Measurements from ENCODE around the gene PLSCR1.

DNA sequence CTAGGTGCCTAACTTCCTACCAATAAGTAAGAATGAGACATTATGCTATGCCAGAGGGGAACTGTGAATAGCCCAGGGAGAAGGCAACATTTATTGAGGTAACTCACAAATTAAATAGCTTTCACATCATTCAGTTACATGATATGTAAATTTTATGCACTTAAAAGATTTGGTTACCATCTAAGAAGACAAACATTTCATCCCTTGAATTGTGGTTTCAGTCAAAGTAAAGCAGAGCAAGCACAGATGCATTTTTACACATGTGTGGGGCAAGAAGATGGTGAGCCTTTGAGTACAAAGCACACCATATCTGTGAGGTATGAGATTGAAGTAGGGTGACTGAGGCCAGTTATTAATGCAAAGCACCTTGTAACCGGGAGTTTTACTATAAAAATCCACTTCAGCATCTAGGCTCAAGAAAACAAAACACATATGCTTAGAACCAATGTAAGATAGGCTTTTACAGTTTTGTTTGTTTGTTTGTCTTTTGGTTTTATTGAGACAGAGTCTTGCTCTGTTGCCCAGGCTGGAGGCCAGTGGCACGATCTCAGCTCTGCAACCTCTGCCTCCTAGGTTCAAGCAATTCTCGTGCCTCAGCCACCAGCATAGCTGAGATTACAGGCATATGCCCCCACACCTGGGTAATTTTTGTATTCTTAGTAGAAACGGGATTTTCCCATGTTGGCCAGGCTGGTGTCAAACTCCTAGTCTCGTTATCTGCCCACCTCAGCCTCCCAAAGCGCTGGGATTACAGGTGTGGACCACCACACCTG lies 78.5 kb downstream of the PLSCR1 start:
- TF ChIP-seq POLR2AphosphoS5 (IDR thresholded peaks at IDR 0.05; ENCODE audit: low read depth, low read length) (no peak), SIN3A (IDR thresholded peaks at IDR 0.05; ENCODE audit: borderline replicate concordance, insufficient read depth, low read depth, low read length) (no peak)
- TF ChIP-seq, protein P1, sequence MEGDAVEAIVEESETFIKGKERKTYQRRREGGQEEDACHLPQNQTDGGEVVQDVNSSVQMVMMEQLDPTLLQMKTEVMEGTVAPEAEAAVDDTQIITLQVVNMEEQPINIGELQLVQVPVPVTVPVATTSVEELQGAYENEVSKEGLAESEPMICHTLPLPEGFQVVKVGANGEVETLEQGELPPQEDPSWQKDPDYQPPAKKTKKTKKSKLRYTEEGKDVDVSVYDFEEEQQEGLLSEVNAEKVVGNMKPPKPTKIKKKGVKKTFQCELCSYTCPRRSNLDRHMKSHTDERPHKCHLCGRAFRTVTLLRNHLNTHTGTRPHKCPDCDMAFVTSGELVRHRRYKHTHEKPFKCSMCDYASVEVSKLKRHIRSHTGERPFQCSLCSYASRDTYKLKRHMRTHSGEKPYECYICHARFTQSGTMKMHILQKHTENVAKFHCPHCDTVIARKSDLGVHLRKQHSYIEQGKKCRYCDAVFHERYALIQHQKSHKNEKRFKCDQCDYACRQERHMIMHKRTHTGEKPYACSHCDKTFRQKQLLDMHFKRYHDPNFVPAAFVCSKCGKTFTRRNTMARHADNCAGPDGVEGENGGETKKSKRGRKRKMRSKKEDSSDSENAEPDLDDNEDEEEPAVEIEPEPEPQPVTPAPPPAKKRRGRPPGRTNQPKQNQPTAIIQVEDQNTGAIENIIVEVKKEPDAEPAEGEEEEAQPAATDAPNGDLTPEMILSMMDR (IDR thresholded peaks at IDR 0.05), result no peak
- TF ChIP-seq, protein P2, sequence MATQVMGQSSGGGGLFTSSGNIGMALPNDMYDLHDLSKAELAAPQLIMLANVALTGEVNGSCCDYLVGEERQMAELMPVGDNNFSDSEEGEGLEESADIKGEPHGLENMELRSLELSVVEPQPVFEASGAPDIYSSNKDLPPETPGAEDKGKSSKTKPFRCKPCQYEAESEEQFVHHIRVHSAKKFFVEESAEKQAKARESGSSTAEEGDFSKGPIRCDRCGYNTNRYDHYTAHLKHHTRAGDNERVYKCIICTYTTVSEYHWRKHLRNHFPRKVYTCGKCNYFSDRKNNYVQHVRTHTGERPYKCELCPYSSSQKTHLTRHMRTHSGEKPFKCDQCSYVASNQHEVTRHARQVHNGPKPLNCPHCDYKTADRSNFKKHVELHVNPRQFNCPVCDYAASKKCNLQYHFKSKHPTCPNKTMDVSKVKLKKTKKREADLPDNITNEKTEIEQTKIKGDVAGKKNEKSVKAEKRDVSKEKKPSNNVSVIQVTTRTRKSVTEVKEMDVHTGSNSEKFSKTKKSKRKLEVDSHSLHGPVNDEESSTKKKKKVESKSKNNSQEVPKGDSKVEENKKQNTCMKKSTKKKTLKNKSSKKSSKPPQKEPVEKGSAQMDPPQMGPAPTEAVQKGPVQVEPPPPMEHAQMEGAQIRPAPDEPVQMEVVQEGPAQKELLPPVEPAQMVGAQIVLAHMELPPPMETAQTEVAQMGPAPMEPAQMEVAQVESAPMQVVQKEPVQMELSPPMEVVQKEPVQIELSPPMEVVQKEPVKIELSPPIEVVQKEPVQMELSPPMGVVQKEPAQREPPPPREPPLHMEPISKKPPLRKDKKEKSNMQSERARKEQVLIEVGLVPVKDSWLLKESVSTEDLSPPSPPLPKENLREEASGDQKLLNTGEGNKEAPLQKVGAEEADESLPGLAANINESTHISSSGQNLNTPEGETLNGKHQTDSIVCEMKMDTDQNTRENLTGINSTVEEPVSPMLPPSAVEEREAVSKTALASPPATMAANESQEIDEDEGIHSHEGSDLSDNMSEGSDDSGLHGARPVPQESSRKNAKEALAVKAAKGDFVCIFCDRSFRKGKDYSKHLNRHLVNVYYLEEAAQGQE (IDR thresholded peaks at IDR 0.05; ENCODE audit: insufficient read depth in 1 of 2, low read depth in 2 of 2, low read length in 1 of 2), result no peak
